ENCODE measurements around the gene RBM28. TPM values are rescaled to one million over a fixed set of nuclear protein-coding genes. Genes with fewer than 3 reads are reported as not detected.

Gene RBM28
- total and polyA plus RNA-seq, 8 donors = 8.1 to 319 (median 25.9) TPM

DNA sequence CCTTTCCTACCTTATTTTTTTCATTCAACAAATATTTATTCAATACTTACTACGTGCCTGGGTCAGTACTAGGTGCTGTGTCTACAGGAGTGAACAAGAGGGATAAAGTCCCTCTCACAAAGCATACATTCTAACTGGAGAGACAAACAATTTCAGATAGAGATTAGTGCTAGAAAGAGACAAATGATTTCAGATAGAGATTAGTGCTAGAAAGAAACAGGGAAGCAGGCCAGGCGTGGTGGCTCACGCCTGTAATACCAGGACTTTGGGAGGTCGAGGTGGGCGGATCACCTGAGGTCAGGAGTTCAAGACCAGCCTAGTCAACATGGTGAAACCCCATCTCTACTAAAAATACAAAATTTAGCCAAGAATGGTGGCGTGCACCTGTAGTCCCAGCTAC, 34.6 kb downstream of the RBM28 start:
- intact Hi-C loops (cut with DNase I; ENCODE audit: low total_unique reads) = no loop called here
- Histone ChIP-seq H3K4me3 (no peak overlapping the region), H3K27ac (no peak overlapping the region), H3K36me3 (peaks cover 47 to 100% (median 99%) of the 10 kb centered on the region in 4 donors), H3K9me3 (no peaks in the 10 kb centered on the region), H3K4me1 (no peaks in the 10 kb centered on the region), H3K27me3 (no peaks in the 10 kb centered on the region)
- DNase-seq = no peak
- TF ChIP-seq, protein P1, sequence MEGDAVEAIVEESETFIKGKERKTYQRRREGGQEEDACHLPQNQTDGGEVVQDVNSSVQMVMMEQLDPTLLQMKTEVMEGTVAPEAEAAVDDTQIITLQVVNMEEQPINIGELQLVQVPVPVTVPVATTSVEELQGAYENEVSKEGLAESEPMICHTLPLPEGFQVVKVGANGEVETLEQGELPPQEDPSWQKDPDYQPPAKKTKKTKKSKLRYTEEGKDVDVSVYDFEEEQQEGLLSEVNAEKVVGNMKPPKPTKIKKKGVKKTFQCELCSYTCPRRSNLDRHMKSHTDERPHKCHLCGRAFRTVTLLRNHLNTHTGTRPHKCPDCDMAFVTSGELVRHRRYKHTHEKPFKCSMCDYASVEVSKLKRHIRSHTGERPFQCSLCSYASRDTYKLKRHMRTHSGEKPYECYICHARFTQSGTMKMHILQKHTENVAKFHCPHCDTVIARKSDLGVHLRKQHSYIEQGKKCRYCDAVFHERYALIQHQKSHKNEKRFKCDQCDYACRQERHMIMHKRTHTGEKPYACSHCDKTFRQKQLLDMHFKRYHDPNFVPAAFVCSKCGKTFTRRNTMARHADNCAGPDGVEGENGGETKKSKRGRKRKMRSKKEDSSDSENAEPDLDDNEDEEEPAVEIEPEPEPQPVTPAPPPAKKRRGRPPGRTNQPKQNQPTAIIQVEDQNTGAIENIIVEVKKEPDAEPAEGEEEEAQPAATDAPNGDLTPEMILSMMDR (IDR thresholded peaks at IDR 0.05) = no peak
- TF ChIP-seq EP300 (IDR thresholded peaks at IDR 0.05) = no peak
- TF ChIP-seq POLR2A (IDR thresholded peaks at IDR 0.05) = no peak
- TF ChIP-seq POLR2AphosphoS5 (IDR thresholded peaks at IDR 0.05) = no peak
- WGBS, 5 donors = 76 to 87% (median 81%) methylated on average over 6 of the region's 6 CpGs

DNA sequence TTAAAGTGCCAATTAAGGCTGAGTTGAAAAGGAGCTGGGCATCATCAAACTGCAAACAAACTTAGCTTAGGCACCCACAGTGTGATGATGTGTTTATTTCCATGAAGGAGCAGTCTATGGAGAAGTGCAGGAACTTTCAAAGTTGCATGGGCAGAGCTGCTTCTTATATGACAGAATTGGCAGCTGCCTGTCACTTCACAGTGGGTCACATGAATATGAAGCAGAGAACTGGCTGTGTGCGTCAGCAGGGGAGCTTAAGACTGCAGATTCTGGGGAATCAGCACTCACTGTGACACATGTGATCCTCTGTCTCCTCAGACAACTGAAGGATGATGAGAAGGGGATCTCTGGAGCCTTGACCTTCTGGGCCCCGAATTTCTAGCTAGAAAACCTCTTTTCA, 36.6 kb downstream of the RBM28 start:
- Histone ChIP-seq H3K36me3 (peaks cover 28 to 98% (median 95%) of the 10 kb centered on the region in 4 donors), H3K9me3 (no peaks in the 10 kb centered on the region)
- DNase-seq = no peak

DNA sequence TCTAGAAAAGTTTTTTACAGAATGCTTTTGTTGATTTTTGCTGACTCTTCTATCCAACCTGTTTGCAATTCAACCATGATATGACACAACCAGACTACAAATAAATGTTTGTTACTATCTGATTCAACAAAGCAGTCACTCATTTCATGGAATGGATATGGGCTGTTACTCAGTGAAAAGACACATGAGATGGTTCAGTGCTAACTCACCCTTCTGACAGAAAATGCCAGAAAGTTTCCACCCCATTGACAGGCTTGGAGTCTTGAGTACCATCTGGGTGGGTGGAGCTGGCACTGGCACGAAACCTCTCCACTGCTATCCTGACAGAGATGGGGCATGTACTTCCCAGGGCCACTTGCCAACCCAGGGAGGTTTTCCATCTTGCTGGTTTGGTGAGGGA, 39.5 kb downstream of the RBM28 start:
- TF ChIP-seq EP300 (IDR thresholded peaks at IDR 0.05) (no peak), POLR2AphosphoS5 (IDR thresholded peaks at IDR 0.05) (no peak), POLR2A (IDR thresholded peaks at IDR 0.05) (no peak)
- TF ChIP-seq, protein P1 (IDR thresholded peaks at IDR 0.05) = no peak
- Histone ChIP-seq H3K4me1 (no peaks in the 10 kb centered on the region), H3K27ac (no peak overlapping the region), H3K4me3 (no peak overlapping the region), H3K27me3 (no peaks in the 10 kb centered on the region), H3K9me3 (no peaks in the 10 kb centered on the region), H3K36me3 (peaks cover 11 to 82% (median 73%) of the 10 kb centered on the region in 4 donors)
- WGBS, 5 donors = 88 to 100% (median 93%) methylated on average over 1 of the region's 1 CpG
- intact Hi-C loops (cut with DNase I; ENCODE audit: low total_unique reads) = no loop called here
- no peak for DNase-seq

More for the DNA sequence above, 36.6 kb downstream of the RBM28 start:
- Histone ChIP-seq H3K4me1 (no peaks in the 10 kb centered on the region), H3K27me3 (no peaks in the 10 kb centered on the region), H3K27ac (no peak overlapping the region), H3K4me3 (no peak overlapping the region)
- TF ChIP-seq EP300 (IDR thresholded peaks at IDR 0.05) (no peak), POLR2AphosphoS5 (IDR thresholded peaks at IDR 0.05) (no peak), POLR2A (IDR thresholded peaks at IDR 0.05) (no peak)
- TF ChIP-seq, protein P1 (IDR thresholded peaks at IDR 0.05) = no peak
- intact Hi-C loops (cut with DNase I; ENCODE audit: low total_unique reads) = no loop called here
- 88 to 100% (median 94%) methylated on average over 2 of the region's 2 CpGs for WGBS, 5 donors

DNA sequence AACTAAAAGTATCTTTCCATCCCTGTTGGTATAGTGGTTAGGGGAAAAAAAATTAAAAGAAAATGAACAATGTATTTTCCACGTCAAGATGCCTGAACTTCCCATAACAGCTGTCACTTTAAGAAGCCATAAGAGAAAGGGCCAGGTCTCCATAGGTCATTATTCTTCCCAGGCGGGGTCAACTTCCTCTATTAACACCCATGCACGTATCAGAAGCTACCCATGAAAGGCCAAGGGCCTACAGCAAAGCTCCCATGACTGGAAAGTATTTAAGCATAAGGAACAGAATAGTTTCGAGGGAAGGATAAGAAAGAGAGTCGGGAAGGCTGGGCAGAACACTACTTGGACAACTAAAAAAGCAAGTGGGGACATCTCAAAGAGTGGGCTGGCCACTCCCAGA, 40.1 kb downstream of the RBM28 start:
- TF ChIP-seq, protein P1 (IDR thresholded peaks at IDR 0.05) = no peak
- TF ChIP-seq EP300 (IDR thresholded peaks at IDR 0.05) = no peak
- TF ChIP-seq POLR2A (IDR thresholded peaks at IDR 0.05) = no peak
- TF ChIP-seq POLR2AphosphoS5 (IDR thresholded peaks at IDR 0.05) = no peak
- no peak for DNase-seq
- intact Hi-C loops (cut with DNase I; ENCODE audit: low total_unique reads) = no loop called here
- WGBS, 5 donors = 78 to 85% (median 84%) methylated on average over 5 of the region's 5 CpGs
- no peak overlapping the region for H3K4me3 ChIP-seq
- H3K4me1 ChIP-seq = no peaks in the 10 kb centered on the region
- no peak overlapping the region for H3K27ac ChIP-seq
- H3K9me3 ChIP-seq = no peaks in the 10 kb centered on the region
- peaks cover 8 to 76% (median 67%) of the 10 kb centered on the region in 4 donors for H3K36me3 ChIP-seq
- H3K27me3 ChIP-seq = no peaks in the 10 kb centered on the region
